Measurements from ENCODE around the gene PLD1.

DNA sequence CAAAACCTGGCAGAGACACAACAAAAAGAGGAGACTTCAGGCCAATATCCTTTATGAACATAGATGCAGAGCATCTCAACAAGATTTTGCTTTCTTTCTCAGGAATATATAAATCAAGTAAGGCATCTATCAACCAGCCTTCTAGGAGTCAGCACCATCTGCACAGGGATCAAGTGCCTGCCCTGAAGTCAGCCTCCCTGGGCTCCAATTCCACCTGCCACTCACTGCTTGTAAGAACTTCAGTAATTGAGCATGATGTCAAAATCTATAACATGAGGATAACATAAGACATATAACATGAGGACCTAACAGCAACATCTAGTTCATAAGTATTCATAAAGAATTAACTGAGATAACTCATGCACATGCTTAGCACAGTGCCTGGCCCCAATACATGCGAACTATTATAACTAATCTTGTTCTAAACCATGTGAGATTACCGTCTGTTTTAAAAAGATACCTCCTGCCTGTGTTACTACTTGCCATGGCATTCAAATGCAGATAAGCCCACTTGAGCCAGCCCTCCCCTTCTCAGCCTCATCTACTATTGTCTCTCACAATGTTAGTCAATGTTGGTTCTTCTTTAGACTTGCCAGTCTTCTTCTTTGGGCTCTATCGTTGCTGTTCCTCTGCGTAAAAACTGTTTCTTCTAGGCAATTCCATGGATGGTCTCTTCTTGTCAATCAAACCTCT lies 91.6 kb downstream of the PLD1 start:
- no peak for TF ChIP-seq POLR2A (IDR thresholded peaks at IDR 0.05)
- TF ChIP-seq CTCF (IDR thresholded peaks at IDR 0.05), result no peak
